Upper lobe of right lung (tissue), 1 donor: ENCODE data around the gene MAPKBP1. TPM values are rescaled to one million over a fixed set of nuclear protein-coding genes. Genes with fewer than 3 reads are reported as not detected.

Source experiments
- ATAC-seq: fragments of 200-7000 bp; cut with Tn5 transposase; one replicate; pipeline ENCODE4 v1.9.1; 2020; ENCODE audit warnings: mild to moderate bottlenecking, moderate library complexity
- DNase-seq: peaks from one replicate; pipeline ENCODE4 v3.0.0-alpha.2; 2020
- H3K27ac ChIP-seq: fragments of 200-600 bp; one replicate; pipeline ENCODE4 v1.8.0; 2022
- H3K27me3 ChIP-seq: fragments of 200-600 bp; one replicate; pipeline ENCODE4 v1.8.0; 2022; ENCODE audit warnings: mild to moderate bottlenecking
- H3K36me3 ChIP-seq: fragments of 200-600 bp; one replicate; pipeline ENCODE4 v1.8.0; 2022
- H3K4me1 ChIP-seq: fragments of 200-600 bp; one replicate; pipeline ENCODE4 v1.8.0; 2022
- H3K4me3 ChIP-seq: fragments of 200-600 bp; one replicate; pipeline ENCODE4 v1.8.0; 2022; ENCODE audit warnings: mild to moderate bottlenecking
- H3K9me3 ChIP-seq: fragments of 200-600 bp; one replicate; pipeline ENCODE4 v1.8.0; 2022
- intact Hi-C: fragments of 100-400 bp; cut with DNase I; formaldehyde crosslinking; loops from one replicate; pipeline ENCODE4 v1.11.0; 2022
- total RNA-seq: library from RNA; stranded (reverse); fragmentation: NEBNext Ultra II Directional; extraction: Animal tissue kit (Norgen Biotek cat#: 25700); gene quantifications from one replicate; pipeline ENCODE4 v1.2.1, GENCODE V29; 2021
- TF ChIP-seq, protein P1 (sequence below): fragments of 200-600 bp; IDR thresholded peaks from one replicate; pipeline ENCODE4 v1.8.0; 2022; ENCODE audit warnings: antibody characterized with exemption
- donor health status: DM: no; HTN: yes; CAD: no; lungs with severe emphysema.

The MAPKBP1 gene
- total RNA-seq, 1 donor from 2014 or later, result 22.4 TPM

DNA sequence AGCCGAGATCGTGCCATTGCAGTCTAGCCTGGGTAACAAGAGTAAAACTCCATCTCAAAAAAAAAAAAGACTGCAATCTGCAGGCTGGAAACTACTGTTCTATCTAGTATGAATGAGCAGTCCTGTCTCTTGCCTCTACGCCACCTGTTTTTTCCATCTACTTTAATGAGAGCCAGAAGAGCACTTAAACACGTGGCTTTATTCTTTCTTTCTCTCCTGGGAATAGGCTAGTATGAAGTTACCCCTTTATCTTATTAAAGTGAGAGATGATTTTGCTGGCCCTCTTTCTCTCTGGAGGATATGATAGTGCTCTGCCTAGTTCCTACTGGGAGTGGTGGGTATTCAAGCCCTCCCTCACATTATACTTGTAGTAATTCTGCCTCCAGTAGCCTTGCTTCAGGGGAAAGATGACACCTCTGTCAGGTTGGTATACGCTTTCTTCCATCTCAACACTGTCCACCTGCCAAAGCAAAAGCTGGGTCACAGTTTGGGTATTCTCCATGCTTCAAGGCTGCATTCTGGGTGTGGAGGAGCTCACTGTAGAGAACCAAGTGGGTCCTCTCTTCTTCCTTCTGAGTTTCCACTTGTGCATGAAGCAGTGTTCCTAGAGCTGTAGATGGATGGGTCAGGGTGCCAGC lies 17.8 kb downstream of the MAPKBP1 start:
- Histone ChIP-seq H3K27me3 (no peaks in the 10 kb centered on the region), H3K4me1 (peaks cover 41% of the 10 kb centered on the region), H3K36me3 (no peaks in the 10 kb centered on the region), H3K4me3 (no peak overlapping the region), H3K27ac (no peak overlapping the region), H3K9me3 (no peaks in the 10 kb centered on the region)
- DNase-seq (no peak), ATAC-seq (no peak)
- TF ChIP-seq, protein P1, sequence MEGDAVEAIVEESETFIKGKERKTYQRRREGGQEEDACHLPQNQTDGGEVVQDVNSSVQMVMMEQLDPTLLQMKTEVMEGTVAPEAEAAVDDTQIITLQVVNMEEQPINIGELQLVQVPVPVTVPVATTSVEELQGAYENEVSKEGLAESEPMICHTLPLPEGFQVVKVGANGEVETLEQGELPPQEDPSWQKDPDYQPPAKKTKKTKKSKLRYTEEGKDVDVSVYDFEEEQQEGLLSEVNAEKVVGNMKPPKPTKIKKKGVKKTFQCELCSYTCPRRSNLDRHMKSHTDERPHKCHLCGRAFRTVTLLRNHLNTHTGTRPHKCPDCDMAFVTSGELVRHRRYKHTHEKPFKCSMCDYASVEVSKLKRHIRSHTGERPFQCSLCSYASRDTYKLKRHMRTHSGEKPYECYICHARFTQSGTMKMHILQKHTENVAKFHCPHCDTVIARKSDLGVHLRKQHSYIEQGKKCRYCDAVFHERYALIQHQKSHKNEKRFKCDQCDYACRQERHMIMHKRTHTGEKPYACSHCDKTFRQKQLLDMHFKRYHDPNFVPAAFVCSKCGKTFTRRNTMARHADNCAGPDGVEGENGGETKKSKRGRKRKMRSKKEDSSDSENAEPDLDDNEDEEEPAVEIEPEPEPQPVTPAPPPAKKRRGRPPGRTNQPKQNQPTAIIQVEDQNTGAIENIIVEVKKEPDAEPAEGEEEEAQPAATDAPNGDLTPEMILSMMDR, result no peak
- intact Hi-C loops, result no loop called here

DNA sequence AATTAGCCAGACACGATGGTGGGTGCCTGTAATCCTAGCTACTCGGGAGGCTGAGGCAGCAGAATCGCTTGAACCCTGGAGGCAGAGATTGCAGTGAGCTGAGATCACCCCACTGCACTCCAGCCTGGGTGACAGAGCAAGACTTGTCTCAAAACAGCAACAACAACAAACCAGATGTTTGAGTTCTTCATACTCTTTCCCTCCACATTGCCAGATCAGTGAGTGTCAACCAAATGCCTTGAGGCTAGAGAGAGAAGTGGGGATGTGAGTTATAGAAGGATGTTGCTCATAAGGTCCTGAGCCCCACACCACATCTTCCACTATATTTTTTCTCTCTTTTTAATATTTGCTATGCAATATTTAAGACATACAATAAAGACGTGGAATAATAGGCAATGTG lies 19.8 kb downstream of the MAPKBP1 start:
- no peaks in the 10 kb centered on the region for H3K9me3 ChIP-seq
- H3K27ac ChIP-seq, result no peak overlapping the region
- H3K4me1 ChIP-seq, result peaks cover 36% of the 10 kb centered on the region
- no peak for ATAC-seq
- no peak for DNase-seq
- H3K4me3 ChIP-seq, result no peak overlapping the region
- no peaks in the 10 kb centered on the region for H3K36me3 ChIP-seq
- intact Hi-C loops, result no loop called here
- TF ChIP-seq, protein P1, result no peak
- H3K27me3 ChIP-seq, result no peaks in the 10 kb centered on the region

DNA sequence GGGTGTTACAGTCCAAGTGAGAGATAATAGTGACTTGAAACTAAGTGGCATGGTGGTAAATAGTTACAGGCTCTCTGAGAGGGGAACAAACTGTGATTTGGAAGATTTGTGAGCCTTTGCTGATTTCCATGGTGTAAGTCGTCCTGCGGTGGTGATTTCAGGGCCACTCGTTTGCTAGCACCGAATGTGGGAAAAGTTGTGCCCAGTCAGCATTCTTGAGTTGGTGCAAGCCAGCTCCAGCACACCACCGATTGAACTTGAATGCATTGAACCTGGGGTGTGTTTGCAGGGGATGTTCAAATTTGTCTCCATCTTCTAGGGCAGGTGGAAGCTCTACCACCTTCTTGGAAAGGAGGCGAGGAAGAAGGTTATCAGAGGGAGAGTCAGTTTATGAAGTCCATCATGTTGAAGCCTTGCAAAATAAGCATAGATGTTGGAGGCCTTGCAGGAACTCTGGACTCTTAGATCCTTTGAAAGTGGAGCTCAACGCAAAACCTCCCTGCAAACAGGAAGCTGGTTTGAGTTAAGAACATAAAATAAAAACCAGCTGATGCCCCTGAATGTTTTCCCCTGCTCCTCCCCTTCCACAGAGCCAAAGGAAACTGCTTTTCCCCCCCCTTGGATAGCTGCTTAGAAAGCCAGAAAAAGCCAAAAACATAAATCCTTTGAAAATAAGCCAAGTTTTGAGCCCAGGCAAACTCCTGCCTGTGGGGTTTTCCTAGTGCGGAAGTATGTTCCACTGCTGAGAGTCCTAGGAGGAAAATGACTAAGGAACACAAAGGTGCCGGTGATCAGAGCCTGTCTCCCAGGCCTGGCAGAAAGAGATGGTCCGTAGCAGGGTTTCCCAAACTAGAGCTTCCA lies 21.9 kb downstream of the MAPKBP1 start:
- no peak overlapping the region for H3K4me3 ChIP-seq
- H3K27ac ChIP-seq, result peak overlapping the region; percentile 5
- TF ChIP-seq, protein P1, result no peak
- intact Hi-C loops, result no loop called here
- no peak for ATAC-seq
- H3K9me3 ChIP-seq, result no peaks in the 10 kb centered on the region
- DNase-seq, result no peak
- no peaks in the 10 kb centered on the region for H3K27me3 ChIP-seq
- peaks cover 20% of the 10 kb centered on the region for H3K4me1 ChIP-seq
- peaks cover 13% of the 10 kb centered on the region for H3K36me3 ChIP-seq

DNA sequence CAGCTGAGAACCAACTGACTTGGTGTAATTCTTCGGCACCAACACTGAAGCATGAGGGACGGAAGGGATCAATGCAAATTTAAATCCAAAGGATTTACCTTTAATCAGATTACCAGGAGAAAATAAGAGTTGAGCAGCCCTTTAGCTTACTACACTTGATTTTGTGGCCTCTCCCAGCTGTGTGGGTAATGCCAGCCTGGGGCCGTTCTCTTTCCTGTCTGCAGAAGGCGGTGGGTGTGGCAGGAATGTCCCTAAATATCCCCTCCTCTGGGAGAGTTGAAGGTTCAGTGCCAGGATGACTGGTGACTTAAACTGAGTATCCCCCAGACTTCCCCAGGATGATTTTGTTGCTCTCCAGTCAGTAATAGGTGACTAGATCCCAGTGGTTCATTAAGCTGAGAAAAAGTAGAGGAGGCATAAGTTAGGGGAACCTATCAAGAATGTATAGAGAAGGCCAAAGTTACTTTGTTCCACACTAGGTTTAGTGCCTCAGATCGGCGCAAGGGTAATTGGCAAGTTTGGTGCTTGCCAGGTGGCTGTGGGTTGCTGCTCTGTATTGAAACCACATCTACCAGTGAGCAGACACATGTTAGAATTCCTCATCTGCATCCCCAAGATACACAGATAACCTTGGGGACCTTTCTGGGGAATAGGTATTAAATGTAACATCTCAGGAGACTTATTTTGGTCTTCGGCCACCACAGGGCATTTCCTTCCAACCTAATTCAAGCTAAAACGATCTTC lies 23.1 kb downstream of the MAPKBP1 start:
- no peak for DNase-seq
- TF ChIP-seq, protein P1, result no peak
- no peaks in the 10 kb centered on the region for H3K27me3 ChIP-seq
- no peaks in the 10 kb centered on the region for H3K9me3 ChIP-seq
- no peak overlapping the region for H3K27ac ChIP-seq
- intact Hi-C loops, result no loop called here
- no peak for ATAC-seq
- peaks cover 13% of the 10 kb centered on the region for H3K36me3 ChIP-seq
- H3K4me1 ChIP-seq, result peaks cover 13% of the 10 kb centered on the region
- H3K4me3 ChIP-seq, result no peak overlapping the region

DNA sequence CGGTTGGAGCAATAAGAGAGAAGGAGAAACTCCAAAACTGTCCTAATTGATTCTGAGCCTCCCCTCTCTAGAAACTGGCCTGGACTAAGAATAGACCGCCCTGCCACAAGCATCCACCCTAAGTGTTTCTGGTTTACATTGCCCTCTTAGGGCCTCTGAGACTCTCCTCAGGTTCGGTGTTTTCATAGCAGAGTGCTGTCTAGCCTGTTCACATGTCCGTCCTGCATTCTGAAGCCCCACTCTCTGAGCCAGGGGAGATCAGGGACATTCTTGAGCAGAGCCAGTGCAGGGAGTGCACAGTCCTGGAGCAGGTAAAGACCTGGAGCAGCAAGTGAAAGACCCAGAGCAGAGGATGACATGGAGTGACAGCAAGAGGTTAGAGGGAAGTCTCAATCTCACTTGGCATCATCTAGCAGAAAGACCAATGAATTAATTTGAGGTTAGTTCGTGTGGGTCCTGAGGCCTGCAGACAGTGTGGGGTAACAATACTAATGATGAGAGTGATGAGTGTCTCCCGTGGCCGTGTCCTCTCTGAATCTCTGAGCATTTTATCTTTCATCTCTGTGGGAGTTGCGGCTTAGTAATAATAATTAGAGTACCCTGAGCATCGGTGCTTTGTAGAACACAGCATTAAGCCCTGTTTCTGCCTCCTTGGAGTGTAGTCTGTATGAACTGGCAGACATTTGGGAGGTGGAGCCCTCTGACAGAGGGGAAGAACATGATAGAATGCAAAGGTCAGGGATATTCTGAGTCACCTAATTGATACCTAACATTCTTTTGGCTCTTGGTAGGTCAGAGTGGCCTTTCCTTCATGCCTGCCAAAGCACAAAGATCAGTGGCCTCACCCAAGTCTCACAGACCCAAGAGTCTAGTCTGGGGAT lies 24.6 kb downstream of the MAPKBP1 start:
- no peaks in the 10 kb centered on the region for H3K9me3 ChIP-seq
- TF ChIP-seq, protein P1, result no peak
- H3K4me1 ChIP-seq, result peaks cover 13% of the 10 kb centered on the region
- H3K27ac ChIP-seq, result no peak overlapping the region
- intact Hi-C loops, result no loop called here
- no peaks in the 10 kb centered on the region for H3K27me3 ChIP-seq
- DNase-seq (no peak), ATAC-seq (peak; percentile 58)
- H3K4me3 ChIP-seq, result no peak overlapping the region
- peaks cover 13% of the 10 kb centered on the region for H3K36me3 ChIP-seq
